ENCODE data around the gene ACO1.
"Not testable (repeated sequence)": the region's sequence is repeated elsewhere in the genome, so short reads cannot be mapped to it uniquely, and the experiment has no call there.

Gene ACO1

GRCh38 chr9:32384364-32385151 is at the start of gene ACO1:
Gene ACO1 (plus strand): TSS chr9:32384643. CDS start chr9:32405507, 20,864 bp downstream.
- DNase-seq (ENCODE audit: low read depth) = peak; percentile 47

DNA sequence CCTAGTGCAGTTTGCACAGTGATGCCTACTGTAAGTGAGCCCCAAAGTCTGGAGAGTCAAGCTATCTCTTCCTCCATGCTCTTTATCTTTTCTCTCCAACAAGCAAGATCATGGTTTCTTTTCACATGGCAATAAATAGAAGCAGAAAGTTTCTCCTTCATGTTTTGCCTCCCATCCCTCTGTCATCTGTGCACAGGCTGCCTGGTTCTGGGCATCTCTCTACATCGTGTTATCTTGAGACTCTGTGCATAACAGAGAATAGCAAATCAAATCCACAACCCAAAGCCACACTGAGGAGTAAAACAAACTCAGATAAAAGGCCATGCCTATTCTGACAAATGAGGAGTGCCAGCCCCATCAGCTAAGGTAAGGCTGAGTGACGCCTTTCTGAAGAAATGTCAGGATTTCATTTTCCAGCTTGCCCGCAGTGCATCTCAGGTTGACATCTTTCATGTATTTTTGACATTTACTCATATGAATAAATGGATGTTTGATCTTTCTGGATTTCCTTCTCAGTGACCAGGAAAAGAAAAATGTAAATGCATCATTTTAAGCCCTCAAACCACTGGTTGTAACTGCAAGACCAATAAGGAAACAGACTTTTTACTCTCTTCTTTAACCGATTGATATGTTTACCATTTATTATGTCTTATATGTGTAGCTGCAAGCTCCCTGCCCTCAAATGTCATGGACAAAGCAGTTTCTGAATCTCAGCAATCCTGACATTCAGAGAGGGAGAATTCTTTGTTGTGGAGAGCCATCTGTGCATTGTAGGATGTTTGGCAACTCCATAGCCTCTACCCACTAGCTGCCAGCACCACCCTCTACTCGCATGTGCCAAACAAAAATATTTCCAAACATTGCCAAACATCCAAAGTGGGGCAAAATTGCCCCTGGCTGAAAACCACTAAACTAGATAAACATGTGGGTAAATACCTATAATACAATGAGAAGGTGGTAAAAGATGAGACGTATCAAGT is 49.2 kb upstream of the ACO1 start:
- DNase-seq (ENCODE audit: low read depth) = no peak

DNA sequence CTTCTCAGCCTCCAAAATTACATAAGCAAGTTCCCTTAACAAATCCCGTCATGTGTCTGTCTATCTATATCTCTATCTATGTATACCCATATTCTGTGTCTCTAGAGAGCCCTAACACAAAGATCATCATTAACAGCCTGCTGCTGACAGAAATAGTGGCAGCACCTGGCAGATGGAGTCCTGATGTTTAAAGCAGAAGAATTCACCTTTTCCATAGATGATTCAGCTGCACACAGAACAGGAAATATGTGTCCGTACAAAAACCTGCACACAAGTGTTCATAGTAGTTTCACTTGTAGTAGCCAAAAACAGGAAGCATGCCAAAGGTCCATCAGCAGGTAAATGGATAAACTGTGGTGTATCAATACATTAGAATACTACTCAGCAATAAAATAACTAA is 45.0 kb upstream of the ACO1 start:
- no peak for DNase-seq (ENCODE audit: low read depth)

DNA sequence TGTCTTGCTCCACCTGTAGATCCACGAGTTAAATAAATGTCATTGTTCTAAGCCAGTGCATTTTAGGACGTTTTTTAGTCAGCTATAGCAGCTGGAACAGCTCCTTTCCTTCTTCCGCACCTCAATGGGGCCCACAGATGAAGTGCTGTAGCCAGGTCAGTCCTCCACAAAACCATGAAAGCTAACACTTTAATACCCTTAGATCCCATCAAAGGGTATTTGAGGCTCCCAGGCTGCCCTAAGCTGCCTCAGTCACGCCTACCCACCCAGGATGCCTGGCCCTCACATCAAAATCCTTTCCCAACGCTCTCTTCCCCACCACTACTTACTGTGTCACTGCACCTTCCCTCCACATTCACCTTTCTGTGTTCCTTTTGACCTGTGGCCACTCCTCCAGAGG is 44.1 kb upstream of the ACO1 start:
- no peak for DNase-seq (ENCODE audit: low read depth)

- DNase-seq (ENCODE audit: low read depth) = no peak
Observed at GRCh38 chr9:32344551-32345182, 39.8 kb upstream of the ACO1 start.

GRCh38 chr9:32345243-32345642 is 39.2 kb upstream of the ACO1 start:
- DNase-seq (ENCODE audit: low read depth) = no peak

DNA sequence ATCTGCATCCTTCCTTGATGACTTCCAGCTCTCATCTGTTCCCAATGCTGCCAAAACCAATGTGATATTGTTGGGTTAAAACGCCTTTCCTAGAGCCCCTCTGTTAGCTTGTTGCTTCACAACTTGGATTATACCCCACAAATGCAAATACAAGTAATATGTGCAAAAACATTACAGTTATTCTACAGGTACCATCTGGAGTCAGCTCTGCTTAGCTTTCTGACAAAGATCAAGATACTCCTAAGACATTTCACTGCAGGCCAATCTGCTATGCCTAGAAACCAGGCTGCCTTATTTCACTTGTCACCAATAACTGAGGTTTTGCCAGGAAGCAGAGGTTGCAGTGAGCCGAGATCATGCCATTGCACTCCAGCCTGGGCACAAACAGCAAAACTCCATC is 36.9 kb upstream of the ACO1 start:
- DNase-seq (ENCODE audit: low read depth) = no peak

DNA sequence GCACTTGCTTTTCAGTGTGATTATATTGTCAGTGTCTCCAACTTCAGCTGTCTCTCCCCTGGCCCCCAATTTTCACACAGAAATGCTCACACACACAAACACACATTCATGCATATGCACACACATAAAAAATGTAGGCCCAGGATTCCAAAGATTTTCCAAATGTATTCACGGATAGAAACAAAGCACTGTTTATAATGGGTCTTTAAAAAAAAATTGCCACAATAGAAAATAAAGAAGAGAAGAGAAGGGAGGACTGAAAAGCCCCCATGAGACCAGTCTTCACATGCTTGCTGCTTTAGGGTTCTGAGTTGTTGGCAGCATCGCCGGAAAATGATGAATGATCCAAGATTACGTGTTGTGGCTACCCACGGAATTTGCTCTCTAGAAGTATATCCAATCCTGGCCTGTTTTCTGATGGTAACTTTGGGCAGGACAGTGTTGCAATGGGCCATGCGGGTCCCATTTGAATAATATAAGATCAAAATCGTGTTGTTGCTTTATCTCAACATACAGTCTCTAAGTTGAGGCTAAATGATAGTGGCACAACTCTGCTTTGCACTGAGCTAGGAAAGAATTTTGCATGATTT is 36.2 kb upstream of the ACO1 start:
- DNase-seq (ENCODE audit: low read depth) = no peak

- no peak for DNase-seq (ENCODE audit: low read depth)
Observed at GRCh38 chr9:32349013-32349412, 35.4 kb upstream of the ACO1 start.

GRCh38 chr9:32350682-32351081 is 33.8 kb upstream of the ACO1 start:
- DNase-seq (ENCODE audit: low read depth) = peak; percentile 13

DNA sequence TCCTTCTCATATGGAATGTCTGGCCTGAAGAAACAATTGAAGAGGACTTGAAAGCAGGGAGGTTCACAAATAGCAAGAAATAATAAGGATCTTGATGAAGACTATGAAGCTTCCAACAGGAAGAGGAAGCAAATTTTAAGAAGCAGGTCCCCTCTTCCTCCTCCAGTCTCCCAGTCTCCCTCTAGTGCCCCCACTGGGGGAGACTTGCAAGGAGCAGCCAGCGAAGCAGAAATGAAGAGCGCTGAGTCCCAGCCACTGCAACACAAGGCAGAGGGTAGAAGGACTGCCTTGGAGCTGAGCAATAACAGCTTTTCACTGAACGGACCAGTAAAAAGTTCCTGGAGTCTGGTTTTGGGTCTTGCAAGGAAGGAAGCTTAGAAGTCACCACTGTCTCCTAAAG is 32.6 kb upstream of the ACO1 start:
- DNase-seq (ENCODE audit: low read depth) = no peak

GRCh38 chr9:32353476-32353875 is 31.0 kb upstream of the ACO1 start:
- DNase-seq (ENCODE audit: low read depth) = not testable (repeated sequence)

- DNase-seq (ENCODE audit: low read depth) = no peak
Observed at GRCh38 chr9:32359452-32359851, 25.0 kb upstream of the ACO1 start.

GRCh38 chr9:32360983-32361673 is 23.3 kb upstream of the ACO1 start:
- DNase-seq (ENCODE audit: low read depth) = no peak

DNA sequence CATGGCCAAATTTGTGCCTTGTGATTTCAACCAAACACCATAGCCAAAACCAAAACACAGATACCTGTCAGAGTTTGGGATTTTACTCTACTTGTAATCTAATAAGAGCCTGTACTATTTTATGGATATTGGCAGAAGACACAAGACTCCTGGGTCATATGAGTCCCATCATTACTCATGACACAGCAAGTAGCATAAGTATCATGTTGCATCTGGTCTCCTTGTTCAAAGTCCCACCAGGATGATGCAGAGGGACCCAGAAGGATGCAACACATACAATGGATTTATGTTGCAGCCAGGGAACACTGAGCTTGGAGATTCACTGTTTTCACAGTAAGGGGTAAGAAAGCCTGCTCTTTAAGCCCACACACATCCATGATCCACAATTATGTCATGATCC is 13.2 kb upstream of the ACO1 start:
- DNase-seq (ENCODE audit: low read depth) = no peak

- no peak for DNase-seq (ENCODE audit: low read depth)
Observed at GRCh38 chr9:32371679-32372078, 12.8 kb upstream of the ACO1 start.

DNA sequence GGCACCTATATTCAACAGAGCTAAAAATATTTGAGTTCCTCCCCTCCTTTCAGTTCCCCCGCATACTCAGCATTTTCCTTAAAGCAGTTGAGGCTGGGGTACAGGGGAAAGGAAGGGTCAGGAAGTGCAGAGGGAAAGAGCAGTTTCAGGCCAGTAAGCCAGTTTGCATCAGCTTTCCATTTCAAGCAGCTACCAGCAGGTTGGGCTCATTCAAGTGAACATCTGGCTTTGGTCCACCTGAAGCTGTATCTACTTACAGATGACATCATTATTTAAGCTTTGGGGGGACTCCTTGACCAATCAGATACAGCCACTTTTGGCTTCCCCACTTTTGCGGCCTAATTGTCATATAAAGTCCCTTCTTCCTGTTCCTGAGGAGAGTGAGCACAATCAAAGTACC is 8.2 kb upstream of the ACO1 start:
- no peak for DNase-seq (ENCODE audit: low read depth)

DNA sequence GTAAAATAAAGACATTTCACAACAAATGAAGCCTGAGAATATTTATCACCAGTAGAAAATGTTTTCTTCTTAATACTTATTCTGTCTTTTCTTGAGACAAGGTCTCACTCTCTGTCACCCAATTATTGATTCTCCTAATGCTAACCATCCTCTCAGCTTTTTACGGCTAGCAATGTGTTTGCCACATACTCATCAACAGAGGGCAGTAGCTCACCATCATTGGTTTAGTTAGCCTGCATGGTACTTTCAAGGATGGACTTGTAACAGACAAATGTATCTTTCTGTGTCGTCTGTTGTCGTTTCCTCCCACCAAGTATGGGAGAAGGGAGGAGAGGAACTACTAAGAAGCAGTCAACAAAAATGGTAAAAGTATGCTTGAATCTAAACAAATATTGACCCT is 5.9 kb upstream of the ACO1 start:
- peak; percentile 62 for DNase-seq (ENCODE audit: low read depth)

DNA sequence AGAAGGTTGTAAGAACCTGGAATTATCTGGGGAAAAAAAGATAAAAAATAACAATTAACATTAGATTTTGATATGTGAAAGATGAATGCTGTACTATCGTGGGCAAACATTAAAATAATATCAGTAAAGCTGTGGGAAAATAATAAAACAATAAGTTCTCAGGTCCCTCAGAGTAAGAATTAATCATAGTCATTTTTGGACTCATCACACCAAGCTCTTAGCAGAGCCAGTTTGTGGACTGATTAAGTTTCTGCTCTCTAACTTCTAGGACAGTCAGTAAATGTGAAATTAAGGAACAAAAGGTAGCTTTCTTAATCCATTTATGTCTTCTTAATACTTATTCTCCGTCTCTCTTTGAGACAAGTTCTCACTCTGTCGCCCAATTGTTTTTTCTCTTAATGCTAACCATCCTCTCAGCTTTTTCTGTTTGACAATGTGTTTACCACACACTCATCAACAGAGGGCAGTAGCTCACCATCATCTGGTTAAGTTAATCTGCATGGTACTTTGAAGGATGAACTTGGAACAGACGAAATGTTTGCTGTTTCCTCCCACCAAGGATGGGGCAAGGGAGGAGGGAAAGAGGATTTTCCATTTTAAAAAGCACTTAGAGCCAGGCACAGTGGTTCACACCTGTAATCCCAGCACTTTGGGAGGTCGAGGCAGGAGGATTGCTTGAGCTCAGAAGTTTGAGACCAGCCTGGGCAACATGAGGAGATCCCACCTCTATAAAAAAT is 5.3 kb upstream of the ACO1 start:
- peak; percentile 71 for DNase-seq (ENCODE audit: low read depth)

- DNase-seq (ENCODE audit: low read depth) = no peak
Observed at GRCh38 chr9:32380944-32381343, 3.5 kb upstream of the ACO1 start.
